Measurements from ENCODE around the gene DUOXA2.

- TF ChIP-seq CTCF (IDR thresholded peaks at IDR 0.05) (no peak), POLR2A (IDR thresholded peaks at IDR 0.05) (no peak), POLR2AphosphoS5 (IDR thresholded peaks at IDR 0.05) (no peak)
Measured at GRCh38 chr15:45107941-45108630, 6.0 kb upstream of the DUOXA2 start.

Measured in upper lobe of left lung (tissue), 4 donors.